Spleen (tissue), 11 donors: Measurements from ENCODE around the gene CEP170. TPM values are rescaled to one million over a fixed set of nuclear protein-coding genes. Genes with fewer than 3 reads are reported as not detected.

Experiments used
- DNase-seq: peaks from one replicate; pipeline ENCODE4 v3.0.0-alpha.2; 2020
- H3K27ac ChIP-seq, 8 donors: fragments of 200-600 bp; sonication (generic) in 7 of 8; 1 replicate in 4 of 8; 2 replicates in 4 of 8; pipeline versions ENCODE4 v1.5.0 to v1.8.0; 2016 to 2021; ENCODE audit warnings: inconsistent platforms in 4 of 8, mild to moderate bottlenecking in 4 of 8, moderate library complexity in 1 of 8
- H3K27me3 ChIP-seq, 7 donors: fragments of 200-600 bp; sonication (generic) in 6 of 7; replicated peaks in 1 of 7; 1 replicate in 4 of 7; 2 replicates in 3 of 7; pipeline versions ENCODE4 v1.5.0 to v1.8.0; 2016 to 2021; ENCODE audit warnings: inconsistent platforms in 3 of 7, mild to moderate bottlenecking in 1 of 7
- H3K36me3 ChIP-seq, 6 donors: fragments of 200-600 bp; sonication (generic) in 5 of 6; 1 replicate in 4 of 6; 2 replicates in 2 of 6; pipeline versions ENCODE4 v1.5.0 to v1.8.0; 2016 to 2021; ENCODE audit warnings: inconsistent platforms in 2 of 6
- H3K4me1 ChIP-seq, 6 donors: fragments of 200-600 bp; sonication (generic) in 5 of 6; 1 replicate in 3 of 6; 2 replicates in 3 of 6; pipeline versions ENCODE4 v1.5.0 to v1.8.0; 2016 to 2021; ENCODE audit warnings: inconsistent platforms in 3 of 6
- H3K4me3 ChIP-seq, 8 donors: fragments of 200-600 bp; sonication (generic) in 7 of 8; 1 replicate in 4 of 8; 2 replicates in 4 of 8; pipeline versions ENCODE4 v1.5.0 to v1.8.0; 2016 to 2021; ENCODE audit warnings: inconsistent platforms in 4 of 8, mild to moderate bottlenecking in 4 of 8, moderate library complexity in 2 of 8
- H3K9me3 ChIP-seq, 8 donors: fragments of 200-600 bp; sonication (generic) in 7 of 8; 1 replicate in 4 of 8; 2 replicates in 4 of 8; pipeline versions ENCODE4 v1.5.0 to v1.8.0; 2016 to 2021; ENCODE audit warnings: inconsistent platforms in 4 of 8
- POLR2A ChIP-seq, 3 donors: fragments of 450-650 bp; IDR thresholded peaks; one replicate each; pipeline ENCODE4 v1.5.1; 2017; ENCODE audit warnings: antibody characterized with exemption in 3 of 3, mild to moderate bottlenecking in 1 of 3
- POLR2AphosphoS5 ChIP-seq, 3 donors: sonication (generic); formaldehyde crosslinking; IDR thresholded peaks; one replicate each; pipeline ENCODE4 v1.5.1; 2017; ENCODE audit warnings: antibody characterized with exemption in 3 of 3
- WGBS, 5 donors: extraction: QIAGEN DNeasy Blood & Tissue Kit in 3 of 5; methylation state at CpG; one replicate each; pipeline versions ENCODE4 v1.1.5 to v1.1.7; 2013 to 2018; 5-methylcytosine and 5-hydroxymethylcytosine counted together
- intact Hi-C: fragments of 100-400 bp; cut with DNase I; formaldehyde crosslinking; loops from one replicate; pipeline ENCODE4 v1.15.0; 2023; ENCODE audit warnings: low total_unique reads
- polyA plus RNA-seq, 3 donors: library from polyadenylated mRNA; stranded (reverse); fragments of 200-250 nt; gene quantifications; one replicate each; pipeline ENCODE4 v1.2.1, GENCODE V29; 2013
- total RNA-seq, 7 donors: library from RNA; depleted of rRNA in 3 of 7; stranded (reverse); fragments of >200 nt in 3 of 7; fragmentation: NEBNext Ultra II Directional in 4 of 7; extraction: Animal tissue kit (Norgen Biotek cat#: 25700) in 4 of 7; gene quantifications; one replicate each; pipeline versions ENCODE4 v1.1.0 to v1.2.1, GENCODE V29; 2016 to 2021
- TF ChIP-seq, protein P1 (sequence below), 11 experiments: fragments of 200-600 bp in 7 of 11; fragments of 450-650 bp in 4 of 11; sonication (generic) in 4 of 11; IDR thresholded peaks in 8 of 11; conservative IDR thresholded peaks in 3 of 11; 1 replicate in 7 of 11; 2 replicates in 4 of 11; pipeline versions ENCODE4 v1.4.0 to v1.8.0; 2016 to 2021; ENCODE audit warnings: antibody characterized with exemption in 11 of 11, inconsistent platforms in 4 of 11, mild to moderate bottlenecking in 1 of 11
- donor health status: healthy with polysubstance abuse.
- donor health status: DM: no; HTN: no; CAD: no; lungs with moderate emphysema.
- donor health status: DM: no; HTN: no; CAD: no.
- donor health status: Bipolar disorder and iron deficiency.
- donor health status: healthy.
- donor health status: DM: no; HTN: no; CAD: no.
- donor health status: DM: yes; HTN: yes; CAD: no.

CEP170 gene
- total and polyA plus RNA-seq, 10 donors = 17.3 to 92.8 (median 73.5) TPM

DNA sequence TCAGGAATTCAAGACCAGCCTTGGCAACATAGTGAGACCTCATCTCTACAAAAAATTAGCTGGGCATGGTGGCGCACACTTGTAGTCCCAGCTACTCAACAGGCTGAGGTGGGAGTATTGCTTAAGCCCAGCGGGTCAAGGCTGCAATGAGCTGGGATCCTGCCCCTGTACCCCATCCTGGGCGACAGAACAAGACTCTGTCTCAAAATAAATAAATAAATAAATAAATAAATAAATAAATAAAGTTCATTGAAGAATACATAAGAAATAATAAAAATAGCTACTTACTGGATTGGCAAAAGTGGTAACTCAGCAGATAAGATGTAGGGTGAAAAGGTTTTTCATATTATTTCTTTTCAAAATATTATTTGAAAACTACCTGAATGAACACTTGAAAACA is 5.9 kb downstream of the CEP170 start:
- H3K9me3 ChIP-seq = no peaks in the 10 kb centered on the region
- WGBS, 5 donors = 90 to 98% (median 95%) methylated on average over 3 of the region's 3 CpGs
- H3K4me1 ChIP-seq = peaks cover 17 to 100% (median 64%) of the 10 kb centered on the region in 6 donors
- no peaks in the 10 kb centered on the region for H3K27me3 ChIP-seq
- DNase-seq = no peak
- no peak overlapping the region for H3K27ac ChIP-seq
- no peak overlapping the region for H3K4me3 ChIP-seq
- TF ChIP-seq, protein P1, sequence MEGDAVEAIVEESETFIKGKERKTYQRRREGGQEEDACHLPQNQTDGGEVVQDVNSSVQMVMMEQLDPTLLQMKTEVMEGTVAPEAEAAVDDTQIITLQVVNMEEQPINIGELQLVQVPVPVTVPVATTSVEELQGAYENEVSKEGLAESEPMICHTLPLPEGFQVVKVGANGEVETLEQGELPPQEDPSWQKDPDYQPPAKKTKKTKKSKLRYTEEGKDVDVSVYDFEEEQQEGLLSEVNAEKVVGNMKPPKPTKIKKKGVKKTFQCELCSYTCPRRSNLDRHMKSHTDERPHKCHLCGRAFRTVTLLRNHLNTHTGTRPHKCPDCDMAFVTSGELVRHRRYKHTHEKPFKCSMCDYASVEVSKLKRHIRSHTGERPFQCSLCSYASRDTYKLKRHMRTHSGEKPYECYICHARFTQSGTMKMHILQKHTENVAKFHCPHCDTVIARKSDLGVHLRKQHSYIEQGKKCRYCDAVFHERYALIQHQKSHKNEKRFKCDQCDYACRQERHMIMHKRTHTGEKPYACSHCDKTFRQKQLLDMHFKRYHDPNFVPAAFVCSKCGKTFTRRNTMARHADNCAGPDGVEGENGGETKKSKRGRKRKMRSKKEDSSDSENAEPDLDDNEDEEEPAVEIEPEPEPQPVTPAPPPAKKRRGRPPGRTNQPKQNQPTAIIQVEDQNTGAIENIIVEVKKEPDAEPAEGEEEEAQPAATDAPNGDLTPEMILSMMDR (IDR thresholded peaks at IDR 0.05 in 8 of 11, conservative IDR thresholded peaks at IDR 0.05 in 3 of 11) = no peak
- no peak for TF ChIP-seq POLR2A (IDR thresholded peaks at IDR 0.05)
- no peak for TF ChIP-seq POLR2AphosphoS5 (IDR thresholded peaks at IDR 0.05)
- intact Hi-C loops = no loop called here
- no peaks in the 10 kb centered on the region for H3K36me3 ChIP-seq

DNA sequence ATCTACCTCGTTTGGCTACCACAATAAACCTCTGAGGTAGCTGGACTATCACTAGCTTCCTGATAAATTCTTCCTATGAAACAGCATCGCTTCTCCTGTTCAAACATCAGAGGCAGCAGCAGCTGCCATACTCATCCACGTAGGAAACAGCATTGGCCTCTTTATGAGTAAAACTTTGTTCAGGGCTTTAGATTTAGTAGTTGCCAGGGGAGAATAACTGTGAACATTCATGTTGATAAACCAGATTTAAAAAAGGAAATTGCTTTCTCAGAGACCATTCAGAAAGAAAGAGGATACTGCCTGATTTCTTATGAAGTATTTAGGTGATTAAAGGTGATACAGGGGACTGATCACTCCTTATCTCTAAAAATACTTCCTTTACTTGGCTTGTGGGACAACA is 7.2 kb downstream of the CEP170 start:
- H3K4me3 ChIP-seq = no peak overlapping the region
- no peak for DNase-seq
- TF ChIP-seq POLR2A (IDR thresholded peaks at IDR 0.05) = no peak
- TF ChIP-seq, protein P1 (IDR thresholded peaks at IDR 0.05 in 8 of 11, conservative IDR thresholded peaks at IDR 0.05 in 3 of 11) = no peak
- TF ChIP-seq POLR2AphosphoS5 (IDR thresholded peaks at IDR 0.05) = no peak
- H3K27me3 ChIP-seq = no peaks in the 10 kb centered on the region
- peaks cover 10 to 92% (median 53%) of the 10 kb centered on the region in 6 donors for H3K4me1 ChIP-seq
- H3K27ac ChIP-seq = peak overlapping the region in 3 of 8 donors; percentile 49 to 61 (median 60)
- H3K36me3 ChIP-seq = no peaks in the 10 kb centered on the region
- intact Hi-C loops = no loop called here
- 69 to 82% (median 79%) methylated on average over 3 of the region's 3 CpGs for WGBS, 5 donors
- no peaks in the 10 kb centered on the region for H3K9me3 ChIP-seq

DNA sequence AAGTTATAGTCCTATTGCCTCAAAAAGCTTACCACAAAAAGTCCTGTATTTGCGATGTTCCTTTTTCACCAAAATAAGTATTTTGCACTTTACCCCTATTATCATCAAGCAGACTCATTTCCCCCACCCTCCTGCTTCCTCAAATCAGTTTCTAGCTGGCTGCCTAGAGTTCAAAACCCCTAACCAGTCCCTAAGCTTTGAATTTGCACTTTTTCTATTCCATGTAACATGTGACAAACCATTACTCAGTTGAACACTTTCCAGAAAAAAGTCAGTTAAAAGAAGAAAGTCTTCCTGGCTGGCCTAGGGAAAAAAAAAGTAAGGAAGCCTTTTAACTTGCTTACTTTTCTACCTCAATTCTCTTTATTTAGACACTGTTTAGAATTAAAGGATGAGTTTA is 8.2 kb downstream of the CEP170 start:
- no peak for DNase-seq
- peaks cover 4 to 83% (median 43%) of the 10 kb centered on the region in 6 donors for H3K4me1 ChIP-seq

GRCh38 chr1:243244432-243244841 is 10.6 kb downstream of the CEP170 start:
- no peak overlapping the region for H3K4me3 ChIP-seq
- H3K4me1 ChIP-seq = peaks cover 3 to 58% (median 33%) of the 10 kb centered on the region in 6 donors
- intact Hi-C loops = no loop called here
- H3K27ac ChIP-seq = peak overlapping the region in 4 of 8 donors; percentile 23 to 74 (median 44)
- H3K9me3 ChIP-seq = no peaks in the 10 kb centered on the region
- 61 to 77% (median 71%) methylated on average over 9 of the region's 9 CpGs for WGBS, 5 donors
- H3K27me3 ChIP-seq = no peaks in the 10 kb centered on the region
- DNase-seq = no peak
- peaks cover 0 to 4% (median 0%) of the 10 kb centered on the region in 6 donors for H3K36me3 ChIP-seq
- no peak for TF ChIP-seq POLR2AphosphoS5 (IDR thresholded peaks at IDR 0.05)
- TF ChIP-seq, protein P1 (IDR thresholded peaks at IDR 0.05 in 8 of 11, conservative IDR thresholded peaks at IDR 0.05 in 3 of 11) = no peak
- no peak for TF ChIP-seq POLR2A (IDR thresholded peaks at IDR 0.05)

More for the DNA sequence above, 8.2 kb downstream of the CEP170 start:
- WGBS, 5 donors = 36 to 57% (median 42%) methylated on average over 1 of the region's 1 CpG
- Histone ChIP-seq H3K36me3 (no peaks in the 10 kb centered on the region), H3K9me3 (no peaks in the 10 kb centered on the region), H3K27ac (peak overlapping the region in 5 of 8 donors; percentile 27 to 61 (median 58)), H3K4me3 (no peak overlapping the region), H3K27me3 (no peaks in the 10 kb centered on the region)
- TF ChIP-seq POLR2AphosphoS5 (IDR thresholded peaks at IDR 0.05) (no peak), POLR2A (IDR thresholded peaks at IDR 0.05) (no peak)
- TF ChIP-seq, protein P1 (IDR thresholded peaks at IDR 0.05 in 8 of 11, conservative IDR thresholded peaks at IDR 0.05 in 3 of 11) = no peak
- intact Hi-C loops = no loop called here
